B cell (primary cell): Measurements from ENCODE around the gene CXXC5.

Source experiments
- EZH2 ChIP-seq: IDR thresholded peaks from 2 replicates; pipeline ENCODE4 v1.6.1; 2012; ENCODE audit warnings: borderline replicate concordance, low read depth, mild to moderate bottlenecking, moderate library complexity, low read length; ENCODE audit not compliant: insufficient read depth, poor library complexity, severe bottlenecking
- TF ChIP-seq, protein P1 (sequence below): fragments of 200-600 bp; IDR thresholded peaks from one replicate; pipeline ENCODE4 v1.8.0; 2022; ENCODE audit warnings: antibody characterized with exemption, mild to moderate bottlenecking

- TF ChIP-seq, protein P1, sequence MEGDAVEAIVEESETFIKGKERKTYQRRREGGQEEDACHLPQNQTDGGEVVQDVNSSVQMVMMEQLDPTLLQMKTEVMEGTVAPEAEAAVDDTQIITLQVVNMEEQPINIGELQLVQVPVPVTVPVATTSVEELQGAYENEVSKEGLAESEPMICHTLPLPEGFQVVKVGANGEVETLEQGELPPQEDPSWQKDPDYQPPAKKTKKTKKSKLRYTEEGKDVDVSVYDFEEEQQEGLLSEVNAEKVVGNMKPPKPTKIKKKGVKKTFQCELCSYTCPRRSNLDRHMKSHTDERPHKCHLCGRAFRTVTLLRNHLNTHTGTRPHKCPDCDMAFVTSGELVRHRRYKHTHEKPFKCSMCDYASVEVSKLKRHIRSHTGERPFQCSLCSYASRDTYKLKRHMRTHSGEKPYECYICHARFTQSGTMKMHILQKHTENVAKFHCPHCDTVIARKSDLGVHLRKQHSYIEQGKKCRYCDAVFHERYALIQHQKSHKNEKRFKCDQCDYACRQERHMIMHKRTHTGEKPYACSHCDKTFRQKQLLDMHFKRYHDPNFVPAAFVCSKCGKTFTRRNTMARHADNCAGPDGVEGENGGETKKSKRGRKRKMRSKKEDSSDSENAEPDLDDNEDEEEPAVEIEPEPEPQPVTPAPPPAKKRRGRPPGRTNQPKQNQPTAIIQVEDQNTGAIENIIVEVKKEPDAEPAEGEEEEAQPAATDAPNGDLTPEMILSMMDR = no peak
- no peak for TF ChIP-seq EZH2
Observed at GRCh38 chr5:139705655-139706587, 57.8 kb downstream of the CXXC5 start.
